RWPE2 (cell line): Measurements from ENCODE around the gene UBTF.

Source experiments
- ATAC-seq: fragments of 200-7000 bp; cut with Tn5 transposase; 3 replicates; pipeline ENCODE4 v1.9.1; 2021; ENCODE audit warnings: low read depth
- DNase-seq: peaks from one replicate; pipeline ENCODE4 v3.0.0-alpha.2; 2020; ENCODE audit warnings: low spot score
- H3K27ac ChIP-seq: fragments of 450-650 bp; 2 replicates; pipeline ENCODE4 v1.5.1; 2017; ENCODE audit warnings: mild to moderate bottlenecking; ENCODE audit not compliant: poor library complexity, severe bottlenecking
- H3K27me3 ChIP-seq: fragments of 250-450 bp; sonication (Bioruptor Pico); 2 replicates; pipeline ENCODE4 v1.5.1; 2021; ENCODE audit warnings: mild to moderate bottlenecking, moderate library complexity; ENCODE audit not compliant: insufficient read depth, poor library complexity, severe bottlenecking
- H3K36me3 ChIP-seq: fragments of 250-450 bp; sonication (Bioruptor Pico); 2 replicates; pipeline ENCODE4 v1.5.1; 2020; ENCODE audit warnings: low read depth, mild to moderate bottlenecking, moderate library complexity
- H3K4me1 ChIP-seq: fragments of 250-450 bp; sonication (Bioruptor Pico); 2 replicates; pipeline ENCODE4 v1.5.1; 2021; ENCODE audit warnings: mild to moderate bottlenecking, moderate library complexity; ENCODE audit not compliant: insufficient read depth, poor library complexity, severe bottlenecking
- H3K4me3 ChIP-seq: fragments of 250-450 bp; sonication (Bioruptor Pico); 2 replicates; pipeline ENCODE4 v1.5.1; 2021; ENCODE audit warnings: mild to moderate bottlenecking, moderate library complexity; ENCODE audit not compliant: severe bottlenecking
- H3K9me3 ChIP-seq: fragments of 250-450 bp; sonication (Bioruptor Pico); 2 replicates; pipeline ENCODE4 v1.5.1; 2021; ENCODE audit warnings: mild to moderate bottlenecking, moderate library complexity; ENCODE audit not compliant: severe bottlenecking
- CTCF ChIP-seq: fragments of 450-650 bp; IDR thresholded peaks from one replicate; pipeline ENCODE4 v1.5.1; 2017; ENCODE audit warnings: mild to moderate bottlenecking, moderate library complexity; ENCODE audit not compliant: poor library complexity, severe bottlenecking

UBTF gene

GRCh38 chr17:44223541-44224071 is 4.1 kb upstream of the UBTF start:
- DNase-seq (peak; percentile 74), ATAC-seq (no peak)
- H3K27me3 ChIP-seq: no peaks in the 10 kb centered on the region
- H3K4me3 ChIP-seq: no peak overlapping the region
- no peak for TF ChIP-seq CTCF
- H3K4me1 ChIP-seq: peaks cover 19% of the 10 kb centered on the region
- H3K9me3 ChIP-seq: no peaks in the 10 kb centered on the region
- H3K27ac ChIP-seq: peak overlapping the region; percentile 95
- H3K36me3 ChIP-seq: no peaks in the 10 kb centered on the region

DNA sequence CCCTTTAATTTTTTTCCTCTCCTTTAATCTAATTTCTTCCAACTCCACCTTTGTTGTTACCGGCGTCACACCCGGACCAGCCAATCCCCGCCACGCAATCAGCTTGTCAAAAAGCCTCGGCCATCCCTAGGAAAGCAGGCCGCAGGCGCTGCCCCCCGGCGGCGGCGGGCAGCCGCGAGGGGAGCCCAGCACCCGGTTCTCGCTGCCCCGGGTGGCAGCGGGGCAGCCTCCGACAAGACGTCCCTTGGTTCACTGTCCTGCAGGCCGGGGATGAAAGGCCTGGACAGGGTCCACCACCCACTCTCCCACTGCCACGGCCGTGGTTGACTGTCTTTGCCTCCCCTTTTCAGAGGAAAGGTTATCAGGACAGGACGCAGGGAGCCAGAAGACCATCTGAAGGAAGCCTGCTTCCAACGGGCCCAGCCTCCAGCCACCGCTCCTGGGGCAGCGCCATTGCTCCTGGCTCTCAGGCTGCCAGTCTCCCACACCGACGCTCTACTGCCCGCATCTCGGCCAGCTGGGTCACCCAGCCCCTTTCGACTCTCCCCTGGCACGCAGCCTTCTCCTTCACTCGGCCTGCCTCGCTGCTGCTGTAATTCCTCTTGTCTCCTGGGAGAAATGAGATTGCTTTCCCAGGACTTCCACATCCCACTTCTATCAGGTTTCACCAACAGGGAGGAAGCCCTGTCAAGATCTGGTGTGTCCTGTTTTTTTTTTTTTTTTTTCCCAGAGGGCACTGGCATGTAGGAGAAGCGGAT is 2.8 kb upstream of the UBTF start:
- Histone ChIP-seq H3K9me3 (no peaks in the 10 kb centered on the region), H3K4me1 (peaks cover 19% of the 10 kb centered on the region), H3K27me3 (no peaks in the 10 kb centered on the region), H3K4me3 (peak overlapping the region; percentile 83), H3K27ac (peak overlapping the region; percentile 95), H3K36me3 (peaks cover 2% of the 10 kb centered on the region)
- peak; percentile 85 for DNase-seq
- ATAC-seq: peak; percentile 32
- peak; percentile 29 for TF ChIP-seq CTCF

DNA sequence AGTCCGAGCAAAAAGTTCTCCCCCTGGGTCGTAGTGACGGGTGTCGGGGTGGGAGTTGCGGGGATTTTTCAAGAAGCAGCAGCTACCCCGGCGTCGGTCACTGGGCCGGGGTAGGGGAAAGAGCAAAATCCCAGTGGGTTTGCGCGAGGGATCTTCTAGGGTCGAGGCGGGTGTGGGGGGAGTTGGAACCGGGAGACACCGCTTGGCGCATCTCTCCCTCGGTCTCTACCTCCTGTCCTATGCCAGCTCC is 2.3 kb upstream of the UBTF start:
- H3K4me1 ChIP-seq: peaks cover 19% of the 10 kb centered on the region
- no peak for TF ChIP-seq CTCF
- peak overlapping the region; percentile 83 for H3K4me3 ChIP-seq
- no peaks in the 10 kb centered on the region for H3K9me3 ChIP-seq
- H3K27me3 ChIP-seq: no peaks in the 10 kb centered on the region
- ATAC-seq (no peak), DNase-seq (no peak)
- peak overlapping the region; percentile 95 for H3K27ac ChIP-seq
- H3K36me3 ChIP-seq: peaks cover 7% of the 10 kb centered on the region

DNA sequence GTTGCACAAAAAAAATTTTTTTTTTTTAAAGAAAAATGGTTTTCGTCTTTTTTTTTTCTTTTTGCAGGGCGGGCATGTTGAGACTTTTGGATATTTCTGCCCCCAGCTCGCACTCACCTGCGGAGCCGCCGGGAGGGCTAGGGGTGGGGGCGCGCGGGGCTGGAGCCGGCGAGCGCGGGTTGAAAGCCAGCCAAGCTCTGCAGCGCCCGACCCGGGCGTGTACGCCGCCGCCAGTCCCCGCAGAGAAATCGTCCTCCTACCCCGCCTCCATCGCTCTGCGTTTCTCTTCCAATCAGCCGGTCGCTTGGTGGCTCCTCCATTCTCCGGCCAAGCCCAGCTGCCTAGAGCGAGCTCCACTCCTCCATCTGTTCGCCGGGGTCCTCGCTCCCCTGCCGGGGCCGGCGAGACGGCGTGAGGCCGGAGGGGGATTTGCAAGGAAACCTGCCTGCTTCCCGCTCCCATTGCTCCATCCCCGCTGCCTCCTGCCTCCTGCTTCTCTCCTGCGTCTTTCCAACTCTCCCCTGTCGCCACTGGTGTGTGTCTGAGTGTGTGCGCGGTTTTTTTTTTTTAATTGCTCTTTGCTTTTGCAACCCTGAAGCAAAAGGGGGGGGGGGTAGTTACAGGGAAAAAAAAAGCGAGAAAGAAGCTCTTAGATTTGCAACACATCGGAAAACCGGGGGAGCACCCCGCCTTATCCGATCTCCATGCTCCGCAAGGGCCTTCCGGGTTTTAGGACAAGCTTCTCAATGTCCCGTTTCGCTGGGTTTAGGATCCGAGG is 1.8 kb upstream of the UBTF start:
- no peaks in the 10 kb centered on the region for H3K27me3 ChIP-seq
- H3K4me1 ChIP-seq: peaks cover 19% of the 10 kb centered on the region
- peak; percentile 32 for ATAC-seq
- no peak for TF ChIP-seq CTCF
- H3K27ac ChIP-seq: peak overlapping the region; percentile 95
- DNase-seq: peak; percentile 83
- H3K9me3 ChIP-seq: no peaks in the 10 kb centered on the region
- peaks cover 12% of the 10 kb centered on the region for H3K36me3 ChIP-seq
- H3K4me3 ChIP-seq: peak overlapping the region; percentile 83
